HEK293 (cell line): ENCODE results near the gene ABCA12.

Source experiments
- PATZ1 ChIP-seq: fragments of 450-650 bp; formaldehyde crosslinking; IDR thresholded peaks from 2 replicates; pipeline ENCODE4 v1.5.1; 2016; ENCODE audit warnings: missing biosample characterization, missing genetic modification characterization
- TSHZ1 ChIP-seq: fragments of 450-650 bp; formaldehyde crosslinking; IDR thresholded peaks from 2 replicates; pipeline ENCODE4 v1.5.1; 2016; ENCODE audit warnings: missing biosample characterization, missing genetic modification characterization, borderline replicate concordance
- ZNF24 ChIP-seq: fragments of 450-650 bp; formaldehyde crosslinking; IDR thresholded peaks from 2 replicates; pipeline ENCODE4 v1.5.1; 2016; ENCODE audit warnings: missing biosample characterization, missing genetic modification characterization
- ZNF335 ChIP-seq: fragments of 450-650 bp; formaldehyde crosslinking; conservative IDR thresholded peaks from 2 replicates; pipeline ENCODE4 v1.5.1; 2016; ENCODE audit warnings: missing biosample characterization, missing genetic modification characterization
- TF ChIP-seq, protein P1 (sequence below): fragments of 450-650 bp; formaldehyde crosslinking; IDR thresholded peaks from 2 replicates; pipeline ENCODE4 v1.5.1; 2016; ENCODE audit warnings: missing biosample characterization, missing genetic modification characterization

DNA sequence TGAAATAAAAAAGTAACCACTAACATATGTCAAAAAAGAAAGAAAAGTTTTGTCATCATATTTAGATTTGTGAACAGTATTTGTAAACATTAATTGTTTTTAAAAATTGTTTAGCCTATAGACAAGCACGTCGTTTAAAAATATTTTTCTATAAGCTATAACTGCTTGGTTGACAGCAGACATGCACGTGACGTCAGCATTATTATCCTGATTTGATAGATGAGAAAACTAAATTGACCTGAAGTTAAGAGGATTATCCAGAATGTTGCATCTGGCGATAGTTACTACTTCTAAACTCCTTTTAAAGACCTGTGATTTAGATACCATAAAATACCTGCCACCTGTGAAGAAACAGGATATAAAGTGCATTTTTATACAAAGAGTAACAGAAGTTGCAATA lies 172.0 kb downstream of the ABCA12 start:
- TF ChIP-seq, protein P1, sequence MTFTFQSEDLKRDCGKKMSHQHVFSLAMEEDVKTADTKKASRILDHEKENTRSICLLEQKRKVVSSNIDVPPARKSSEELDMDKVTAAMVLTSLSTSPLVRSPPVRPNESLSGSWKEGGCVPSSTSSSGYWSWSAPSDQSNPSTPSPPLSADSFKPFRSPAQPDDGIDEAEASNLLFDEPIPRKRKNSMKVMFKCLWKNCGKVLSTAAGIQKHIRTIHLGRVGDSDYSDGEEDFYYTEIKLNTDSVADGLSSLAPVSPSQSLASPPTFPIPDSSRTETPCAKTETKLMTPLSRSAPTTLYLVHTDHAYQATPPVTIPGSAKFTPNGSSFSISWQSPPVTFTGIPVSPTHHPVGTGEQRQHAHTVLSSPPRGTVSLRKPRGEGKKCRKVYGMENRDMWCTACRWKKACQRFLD (tag by site-specific recombination): no peak
- TF ChIP-seq TSHZ1 (no peak), PATZ1 (tag by site-specific recombination) (no peak), ZNF24 (tag by site-specific recombination) (no peak), ZNF335 (tag by site-specific recombination) (no peak)
